NCI-H1092 treated with DMSO at 0.1 percent for 48 hours (cell line): Measurements from ENCODE around the gene IRF4.

Experiments used
- DNase-seq: peaks from one replicate; lab custom pipeline; 2025; lab: John Stamatoyannopoulos, UW

The IRF4 gene

GRCh38 chr6:381742-382461 is 9.7 kb upstream of the IRF4 start:
- no peak for DNase-seq

GRCh38 chr6:382883-383810 is 8.4 kb upstream of the IRF4 start:
- DNase-seq: no peak

GRCh38 chr6:383856-384255 is 7.7 kb upstream of the IRF4 start:
- DNase-seq: no peak

GRCh38 chr6:384898-385297 is 6.7 kb upstream of the IRF4 start:
- no peak for DNase-seq

- DNase-seq: no peak
Observed at GRCh38 chr6:385614-386013, 5.9 kb upstream of the IRF4 start.

GRCh38 chr6:386688-387266 is 4.8 kb upstream of the IRF4 start:
- DNase-seq: no peak

GRCh38 chr6:387293-387741 is 4.2 kb upstream of the IRF4 start:
- DNase-seq: no peak

GRCh38 chr6:388202-388903 is 3.2 kb upstream of the IRF4 start:
- no peak for DNase-seq

- no peak for DNase-seq
Observed at GRCh38 chr6:389143-389542, 2.4 kb upstream of the IRF4 start.

- no peak for DNase-seq
Observed at GRCh38 chr6:389622-390021, 1.9 kb upstream of the IRF4 start.

GRCh38 chr6:390914-391558 is 516 bp upstream of the IRF4 start:
- DNase-seq: no peak

GRCh38 chr6:392441-393390 is 1.2 kb downstream of the IRF4 start:
- no peak for DNase-seq

- no peak for DNase-seq
Observed at GRCh38 chr6:393391-394221, 2.1 kb downstream of the IRF4 start.

GRCh38 chr6:394641-395289 is 3.2 kb downstream of the IRF4 start:
- DNase-seq: no peak

GRCh38 chr6:395432-396125 is 4.0 kb downstream of the IRF4 start:
- DNase-seq: no peak

- no peak for DNase-seq
Observed at GRCh38 chr6:396126-396520, 4.6 kb downstream of the IRF4 start.

- no peak for DNase-seq
Observed at GRCh38 chr6:397056-397455, 5.5 kb downstream of the IRF4 start.

- no peak for DNase-seq
Observed at GRCh38 chr6:397604-398003, 6.1 kb downstream of the IRF4 start.

- DNase-seq: no peak
Observed at GRCh38 chr6:398065-398464, 6.5 kb downstream of the IRF4 start.
